GM19328 (cell line): ENCODE results near the gene EGFR.

Source experiments
- ATAC-seq: cut with Tn5 transposase; IDR thresholded peaks from one replicate; pipeline ENCODE4 v1.9.1; 2021; ENCODE audit warnings: mild to moderate bottlenecking, moderate library complexity; ENCODE audit not compliant: unreplicated experiment

Gene EGFR

DNA sequence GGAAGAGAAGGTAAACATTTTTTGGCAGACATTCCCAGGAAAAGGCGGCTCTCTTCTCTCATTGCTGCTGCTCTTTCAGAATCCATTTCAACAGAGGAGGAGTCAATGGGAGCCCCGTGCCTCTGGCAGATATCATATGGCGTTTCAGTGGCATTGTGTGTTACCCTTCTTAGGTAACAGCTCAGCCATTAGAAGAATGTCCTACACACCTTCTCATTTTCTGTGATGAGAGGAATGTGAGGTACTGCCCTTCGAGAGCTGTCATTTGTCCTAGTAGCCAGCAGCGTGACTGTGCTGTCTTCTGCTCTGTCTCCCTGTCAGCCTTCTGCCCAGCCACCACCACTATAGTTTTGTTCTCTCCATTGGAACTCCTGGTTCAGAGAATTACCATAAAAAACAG lies 102.4 kb downstream of the EGFR start:
- ATAC-seq = no peak

GRCh38 chr7:55122263-55122662 lies 103.4 kb downstream of the EGFR start:
- ATAC-seq = no peak

- no peak for ATAC-seq
Measured at GRCh38 chr7:55124989-55125875, 106.4 kb downstream of the EGFR start.

DNA sequence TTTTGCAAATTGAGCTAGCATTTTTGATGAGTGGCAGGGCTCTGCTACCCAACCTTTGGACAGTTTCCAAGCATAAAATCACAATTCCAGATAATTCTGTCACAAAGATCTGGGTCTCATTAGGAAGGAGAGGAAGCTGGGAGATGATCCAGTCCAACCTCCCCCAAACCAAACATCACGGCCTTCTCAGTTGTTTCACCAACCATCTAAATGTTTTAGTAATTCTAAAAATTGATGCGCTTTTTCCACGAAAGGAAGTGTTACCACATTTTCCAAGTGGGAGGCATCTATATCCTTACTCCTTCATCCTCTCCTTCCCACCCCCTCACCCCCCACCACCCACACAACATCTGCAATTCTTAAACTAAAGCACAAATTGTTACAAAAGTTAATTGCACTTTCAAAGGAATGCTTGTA lies 108.3 kb downstream of the EGFR start:
- no peak for ATAC-seq

DNA sequence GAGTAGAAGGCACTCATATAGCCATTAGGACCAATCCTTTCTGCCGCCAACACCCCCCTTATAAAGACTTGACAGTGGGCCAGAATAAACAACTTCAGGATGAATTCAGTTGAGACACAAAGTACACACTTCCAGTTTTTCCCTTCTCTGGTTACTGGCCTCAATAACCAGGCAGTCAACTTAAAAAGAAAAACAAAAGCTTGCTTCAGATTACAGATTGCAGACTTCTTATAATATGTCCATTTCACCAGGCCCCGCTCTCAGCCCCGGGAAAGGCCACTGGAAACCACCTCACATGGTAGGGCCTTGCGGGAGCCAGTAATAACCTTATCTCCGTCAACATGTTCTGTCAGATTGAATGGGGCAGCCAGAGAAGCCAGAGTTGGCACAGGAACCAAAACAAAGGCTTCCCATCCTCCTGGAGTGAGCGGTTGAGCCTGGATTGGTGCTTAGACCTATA lies 108.8 kb downstream of the EGFR start:
- ATAC-seq = no peak

GRCh38 chr7:55128693-55129394 lies 110.0 kb downstream of the EGFR start:
- no peak for ATAC-seq

DNA sequence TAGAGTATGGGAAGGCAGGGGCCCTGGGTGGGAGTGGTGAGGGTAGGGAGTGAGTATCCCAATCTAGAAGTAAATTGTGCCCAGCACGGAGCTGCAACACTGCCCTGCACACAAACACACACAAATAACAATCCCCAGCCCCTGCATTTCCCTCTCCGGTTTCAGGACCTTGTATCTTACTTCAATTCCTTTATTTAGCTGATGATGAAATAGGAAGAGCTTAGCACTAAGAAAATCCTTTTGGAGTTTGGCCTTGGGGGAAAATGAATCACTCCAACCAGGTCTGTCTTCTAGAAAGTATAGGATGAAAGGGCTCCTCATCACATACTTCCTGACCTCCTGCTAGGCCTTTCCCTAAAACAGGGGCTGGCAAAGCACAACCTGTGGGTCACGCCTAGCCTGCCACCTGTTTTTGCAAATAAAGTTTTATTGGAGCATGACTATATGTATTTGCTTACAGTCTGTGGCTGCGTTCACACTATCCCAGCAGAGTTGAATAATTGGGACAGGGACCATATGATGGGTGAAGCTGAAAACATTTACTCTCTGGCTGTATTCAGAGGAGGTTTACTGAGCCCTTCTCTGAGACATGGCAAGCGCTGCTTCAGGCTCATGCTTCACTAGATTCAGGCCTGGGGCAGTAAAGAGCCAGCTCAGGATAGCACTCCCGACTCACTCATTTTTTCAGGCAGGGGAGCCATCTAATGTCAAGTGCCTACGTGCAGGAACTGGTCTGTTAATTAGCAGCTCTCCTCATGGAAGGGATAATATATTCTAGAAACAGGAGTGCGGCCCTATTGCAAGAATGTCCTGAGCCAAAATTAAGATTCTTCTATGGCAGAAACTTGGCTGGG lies 111.0 kb downstream of the EGFR start:
- no peak for ATAC-seq

- no peak for ATAC-seq
Measured at GRCh38 chr7:55130395-55131141, 111.8 kb downstream of the EGFR start.

- ATAC-seq = no peak
Measured at GRCh38 chr7:55131142-55131929, 112.5 kb downstream of the EGFR start.

DNA sequence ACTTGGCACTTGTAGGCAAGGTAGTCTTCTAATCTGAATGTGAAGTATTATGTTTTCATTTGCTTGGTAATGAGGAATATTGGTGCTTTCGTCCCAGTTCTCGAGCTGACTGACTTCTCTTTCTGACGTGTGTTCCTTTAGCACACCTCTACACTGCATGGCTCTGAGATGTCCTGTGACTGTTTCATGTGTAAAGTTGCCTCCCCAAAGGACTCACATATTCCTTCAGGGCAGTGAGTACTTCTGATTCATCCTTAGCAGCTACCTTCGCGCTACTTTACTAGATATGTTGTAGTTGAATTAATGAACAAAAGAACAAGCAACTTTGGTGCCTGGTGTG lies 113.7 kb downstream of the EGFR start:
- no peak for ATAC-seq

GRCh38 chr7:55132890-55133551 lies 114.2 kb downstream of the EGFR start:
- ATAC-seq = no peak

DNA sequence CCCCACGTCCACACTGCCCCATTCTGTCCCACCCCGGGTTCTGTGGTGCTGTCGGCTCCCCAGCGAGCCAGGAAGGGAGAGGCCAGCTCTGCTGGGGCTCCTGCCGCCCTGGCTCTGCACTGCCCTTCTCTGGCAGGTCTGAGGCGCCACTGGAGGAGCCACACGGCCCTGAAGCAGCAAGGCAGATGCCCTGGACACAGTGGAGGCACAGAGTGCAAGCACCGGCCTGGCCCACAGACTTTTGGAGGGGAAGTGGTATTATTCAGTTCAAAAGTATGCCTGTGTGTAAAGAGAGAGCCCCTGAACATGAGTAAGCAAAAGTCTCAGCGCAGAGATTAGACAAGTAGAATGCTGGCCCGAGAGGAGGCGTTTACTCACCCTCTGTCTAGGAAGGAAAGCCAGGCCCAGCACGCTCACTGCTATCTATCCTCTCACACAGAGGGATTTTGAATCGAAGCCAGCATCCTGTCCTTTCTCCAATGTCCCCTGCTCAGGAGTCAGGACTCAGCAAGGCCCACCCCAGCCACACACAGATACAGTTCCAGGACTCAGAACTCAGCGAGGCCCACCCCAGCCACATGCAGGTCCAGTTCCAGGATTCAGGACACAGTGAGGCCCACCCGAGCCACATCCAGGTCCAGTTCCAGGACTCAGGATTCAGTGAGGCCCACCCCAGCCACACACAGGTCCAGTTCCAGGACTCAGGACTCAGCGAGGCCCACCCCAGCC lies 115.0 kb downstream of the EGFR start:
- ATAC-seq = no peak

- no peak for ATAC-seq
Measured at GRCh38 chr7:55134359-55134725, 115.5 kb downstream of the EGFR start.

DNA sequence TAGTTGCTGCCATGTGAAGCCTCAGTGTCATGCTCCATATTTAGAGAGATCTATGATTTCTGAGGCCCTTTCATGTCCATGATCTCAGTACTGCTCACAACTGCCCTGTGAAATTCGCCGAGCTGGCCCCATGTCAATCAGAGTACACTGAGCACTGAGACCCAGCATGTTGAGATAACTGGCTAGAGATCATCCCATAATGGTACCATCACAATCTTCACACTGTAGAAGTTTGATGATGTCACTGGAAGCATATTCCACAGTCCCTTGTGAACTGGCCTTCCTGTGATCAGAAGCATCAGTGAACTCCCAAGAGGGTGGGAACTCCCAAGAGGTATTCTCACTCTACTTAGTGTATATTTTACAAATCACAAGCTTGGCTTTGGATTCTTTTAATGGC lies 116.0 kb downstream of the EGFR start:
- no peak for ATAC-seq

- ATAC-seq = no peak
Measured at GRCh38 chr7:55135462-55135861, 116.6 kb downstream of the EGFR start.

DNA sequence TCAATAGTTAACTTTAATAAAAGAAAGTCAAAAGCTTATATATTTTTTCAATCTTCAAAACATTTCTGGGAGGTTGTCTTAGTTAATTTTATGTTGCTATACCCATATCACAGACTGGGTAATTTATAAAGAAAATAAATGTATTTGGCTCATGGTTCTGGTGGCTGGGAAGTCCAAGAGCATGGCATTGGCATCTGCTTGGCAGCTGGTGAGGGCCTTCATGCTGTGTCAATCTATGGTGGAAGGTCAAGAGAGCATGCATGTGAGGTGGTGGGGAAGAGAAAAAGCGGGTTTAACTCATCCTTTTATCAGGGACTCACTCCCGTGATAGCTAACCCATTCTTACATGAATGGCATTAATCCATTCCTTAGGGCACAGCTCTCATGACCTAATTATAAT lies 119.8 kb downstream of the EGFR start:
- ATAC-seq = no peak

DNA sequence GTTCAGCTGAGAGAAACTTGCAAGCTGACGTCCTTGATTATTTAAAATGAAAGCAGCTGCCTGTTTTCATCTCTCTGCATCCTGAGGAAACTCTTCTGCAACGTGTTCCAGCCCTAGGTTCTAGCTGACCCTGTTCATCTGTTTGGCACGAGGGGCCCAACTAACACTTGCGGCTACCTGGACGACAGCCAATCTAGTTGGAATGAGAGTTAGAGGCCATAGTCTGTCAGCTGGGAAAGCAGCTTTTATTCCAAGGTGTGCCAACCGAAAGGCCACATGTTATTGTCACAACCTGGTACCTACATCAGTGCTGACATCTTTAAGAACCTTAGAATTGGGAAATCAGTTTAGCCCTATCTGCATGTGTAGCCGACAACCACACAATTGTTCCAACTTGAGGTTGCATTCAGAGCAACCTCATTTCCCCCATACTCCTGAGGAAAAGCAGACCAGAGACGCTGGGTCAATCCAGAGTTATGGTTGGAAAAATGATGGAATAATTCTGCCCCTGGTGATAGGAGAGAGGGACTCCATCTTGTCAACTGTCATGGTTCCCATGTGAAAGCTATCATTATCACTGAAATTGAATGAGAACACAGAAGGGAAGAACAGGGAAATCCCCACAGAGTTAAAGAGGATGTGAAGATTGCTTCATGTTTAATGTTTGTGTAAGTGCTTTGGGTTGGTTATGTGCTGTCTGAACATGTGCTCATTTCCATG lies 121.6 kb downstream of the EGFR start:
- peak; percentile 77 for ATAC-seq

DNA sequence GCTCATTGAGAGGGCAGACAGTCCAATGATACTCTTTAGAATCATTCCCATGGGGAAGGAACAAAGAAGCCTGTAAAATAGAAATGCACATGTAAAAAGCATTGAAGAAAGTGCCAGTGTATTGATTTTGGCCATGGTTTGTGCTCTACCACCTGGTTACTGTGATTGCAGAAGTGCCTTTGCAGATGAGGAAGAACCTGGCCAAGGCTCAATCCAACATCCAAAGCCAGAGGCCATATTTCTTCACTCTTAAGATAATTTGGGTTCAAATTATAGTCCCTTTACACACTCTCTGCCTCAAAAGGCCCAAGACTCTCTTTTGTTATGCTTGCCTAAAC lies 122.1 kb downstream of the EGFR start:
- ATAC-seq = peak; percentile 32
